ENCODE data around the gene ZCCHC14. TPM values are rescaled to one million over a fixed set of nuclear protein-coding genes. Genes with fewer than 3 reads are reported as not detected.

ZCCHC14 gene
- total and polyA plus RNA-seq, 10 of the 15 experiments (the other 5 are each of a cell fraction or from before 2014, with no cell fraction given): 0.02 to 0.26 (median 0.05) TPM; not detected in 3

DNA sequence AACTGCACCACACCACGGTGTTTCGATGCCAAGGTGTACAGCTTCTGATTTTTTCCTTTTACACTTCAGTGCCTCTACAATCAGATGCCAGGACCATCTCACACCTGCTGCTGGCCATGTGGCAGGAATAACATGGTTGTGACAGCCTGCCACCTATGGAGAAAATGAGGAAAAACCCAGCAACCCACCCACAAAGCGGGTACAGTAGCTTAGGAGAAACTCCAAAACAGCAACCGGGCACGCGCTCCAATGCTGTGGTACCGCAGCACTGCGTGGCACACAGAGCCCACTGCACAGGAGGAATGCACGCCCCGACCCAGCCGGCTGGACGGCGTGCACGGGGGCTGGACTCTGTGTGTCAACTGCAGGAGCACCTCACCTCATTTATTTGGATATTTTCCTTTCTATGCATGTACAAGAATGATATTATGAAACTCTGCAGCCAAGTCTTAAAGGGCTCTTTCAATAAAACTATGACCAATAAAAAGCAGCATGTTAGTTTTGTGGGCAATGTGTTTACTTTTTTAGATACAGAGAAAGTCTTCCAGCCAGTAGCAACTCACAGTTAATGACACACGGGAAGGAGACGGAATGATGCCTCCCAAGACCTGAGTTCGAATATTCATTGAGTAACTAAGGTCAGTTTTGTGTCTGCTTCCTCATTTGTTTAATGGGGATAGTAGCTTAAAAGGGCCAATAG is 54.8 kb downstream of the ZCCHC14 start:
- ChIA-PET POLR2A (no interaction called here), SMC1A (ENCODE audit: uncharacterized antibody, unreplicated experiment) (no interaction called here), CTCF (no interaction called here), RAD21 (ENCODE audit: unreplicated experiment) (no interaction called here)
- Histone ChIP-seq H3K9me3 (replicated peaks; ENCODE audit: control insufficient read depth, insufficient read depth, low read length) (no peaks in the 10 kb centered on the region; the same call in 2 of the 3 replicates), H4K20me1 (ENCODE audit: control insufficient read depth, insufficient read depth) (no peaks in the 10 kb centered on the region), H3K4me3 (no peak overlapping the region), H3K4me1 (ENCODE audit: control insufficient read depth, insufficient read depth, low read length) (no peaks in the 10 kb centered on the region), H3K36me3 (ENCODE audit: control insufficient read depth in 2 of 2, insufficient read depth in 2 of 2, low read length in 1 of 2) (no peaks in the 10 kb centered on the region), H3K9ac (ENCODE audit: control insufficient read depth, insufficient read depth, low read length) (no peak overlapping the region), H3K79me2 (ENCODE audit: control insufficient read depth, insufficient read depth, low read length) (no peaks in the 10 kb centered on the region), H3K27me3 (replicated peaks in 1 of 2; ENCODE audit: control insufficient read depth in 2 of 2, insufficient read depth in 2 of 2, low read length in 1 of 2) (peaks cover 0 to 4% of the 10 kb centered on the region in 2 experiments; a peak in 3 of 4 replicates), H3K4me2 (ENCODE audit: control insufficient read depth, insufficient read depth) (no peak overlapping the region), H3K27ac (ENCODE audit: control insufficient read depth, insufficient read depth) (no peak overlapping the region), H2AFZ (ENCODE audit: control insufficient read depth, low read depth, low read length) (no peak overlapping the region)
- FAIRE-seq (no peak), DNase-seq (ENCODE audit: low read depth, low spot score) (no peak), ATAC-seq (no peak)
- no TSS peak for BruUV-seq (replicated peaks)
- TF ChIP-seq RAD21 (IDR thresholded peaks at IDR 0.05; ENCODE audit: insufficient read depth, low read depth, low read length): no peak
- no peak for TF ChIP-seq NRF1 (conservative IDR thresholded peaks at IDR 0.05; ENCODE audit: low read depth, low read length)
- TF ChIP-seq ZNF207 (IDR thresholded peaks at IDR 0.05; ENCODE audit: borderline replicate concordance): no peak
- TF ChIP-seq SPI1 (IDR thresholded peaks at IDR 0.05; ENCODE audit: borderline replicate concordance, insufficient read depth, low read depth, low read length): no peak
- TF ChIP-seq PAX5 (IDR thresholded peaks at IDR 0.05; ENCODE audit: borderline replicate concordance, low read depth, low read length): no peak
- no peak for TF ChIP-seq PML (IDR thresholded peaks at IDR 0.05; ENCODE audit: low read length)
- in situ Hi-C loops (cut with MboI) (no loop called here), intact Hi-C loops (cut with micrococcal nuclease; ENCODE audit: unreplicated experiment) (no loop called here)
- 68% methylated on average over 17 of the region's 17 CpGs for WGBS (ENCODE audit: insufficient coverage, insufficient replicate concordance, low lambda C conversion rate, missing lambda C conversion rate)

DNA sequence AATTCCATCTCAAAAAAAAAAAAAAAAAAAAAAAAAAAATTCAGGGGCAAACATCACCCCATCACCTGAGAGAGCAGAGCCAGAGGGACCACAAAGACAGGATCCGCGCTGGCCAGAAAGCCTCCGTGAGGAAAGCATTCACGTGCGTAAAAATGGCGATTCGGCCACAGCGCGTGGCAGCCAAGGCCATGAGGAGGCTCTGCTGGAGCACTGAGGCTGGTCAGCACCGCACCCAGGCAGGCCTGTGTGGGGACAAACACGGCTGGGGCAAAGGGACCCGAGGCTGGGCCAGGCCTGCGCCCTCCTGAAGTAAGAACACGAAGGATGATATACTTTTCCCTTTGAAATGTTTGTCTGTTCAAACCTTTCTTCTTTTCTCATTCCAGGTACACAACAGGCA is 55.5 kb downstream of the ZCCHC14 start:
- POLR2A ChIA-PET: no interaction called here
- Histone ChIP-seq H2AFZ (ENCODE audit: control insufficient read depth, low read depth, low read length) (no peak overlapping the region), H3K79me2 (ENCODE audit: control insufficient read depth, insufficient read depth, low read length) (no peaks in the 10 kb centered on the region), H4K20me1 (ENCODE audit: control insufficient read depth, insufficient read depth) (no peaks in the 10 kb centered on the region), H3K27me3 (replicated peaks in 1 of 2; ENCODE audit: control insufficient read depth in 2 of 2, insufficient read depth in 2 of 2, low read length in 1 of 2) (peaks cover 0 to 4% of the 10 kb centered on the region in 2 experiments; a peak in 3 of 4 replicates), H3K4me1 (ENCODE audit: control insufficient read depth, insufficient read depth, low read length) (no peaks in the 10 kb centered on the region), H3K4me2 (ENCODE audit: control insufficient read depth, insufficient read depth) (no peak overlapping the region), H3K4me3 (no peak overlapping the region), H3K27ac (ENCODE audit: control insufficient read depth, insufficient read depth) (no peak overlapping the region), H3K9me3 (replicated peaks; ENCODE audit: control insufficient read depth, insufficient read depth, low read length) (no peaks in the 10 kb centered on the region; the same call in 2 of the 3 replicates), H3K36me3 (ENCODE audit: control insufficient read depth in 2 of 2, insufficient read depth in 2 of 2, low read length in 1 of 2) (no peaks in the 10 kb centered on the region), H3K9ac (ENCODE audit: control insufficient read depth, insufficient read depth, low read length) (no peak overlapping the region)
- in situ Hi-C loops (cut with MboI): no loop called here
- TF ChIP-seq SMARCA5 (IDR thresholded peaks at IDR 0.05) (no peak), MYB (IDR thresholded peaks at IDR 0.05; ENCODE audit: borderline replicate concordance, low read depth, low read length) (no peak), POLR2AphosphoS2 (IDR thresholded peaks at IDR 0.05; ENCODE audit: low read depth, low read length) (no peak), SMAD1 (IDR thresholded peaks at IDR 0.05; ENCODE audit: low read depth, partially characterized antibody) (no peak), CHD4 (IDR thresholded peaks at IDR 0.05) (no peak), RAD21 (IDR thresholded peaks at IDR 0.05; ENCODE audit: insufficient read depth, low read depth, low read length) (no peak)
- FAIRE-seq: no peak
- SMC1A ChIA-PET (ENCODE audit: uncharacterized antibody, unreplicated experiment): no interaction called here
- CTCF ChIA-PET: no interaction called here
- RAD21 ChIA-PET (ENCODE audit: unreplicated experiment): no interaction called here
- BruUV-seq (replicated peaks): no TSS peak
- intact Hi-C loops (cut with micrococcal nuclease; ENCODE audit: unreplicated experiment): no loop called here
- no peak for ATAC-seq
- 72% methylated on average over 14 of the region's 14 CpGs for WGBS (ENCODE audit: insufficient coverage, insufficient replicate concordance, low lambda C conversion rate, missing lambda C conversion rate)
- no peak for DNase-seq (ENCODE audit: low read depth, low spot score)
